Measurements from ENCODE around the gene GRHL1.

DNA sequence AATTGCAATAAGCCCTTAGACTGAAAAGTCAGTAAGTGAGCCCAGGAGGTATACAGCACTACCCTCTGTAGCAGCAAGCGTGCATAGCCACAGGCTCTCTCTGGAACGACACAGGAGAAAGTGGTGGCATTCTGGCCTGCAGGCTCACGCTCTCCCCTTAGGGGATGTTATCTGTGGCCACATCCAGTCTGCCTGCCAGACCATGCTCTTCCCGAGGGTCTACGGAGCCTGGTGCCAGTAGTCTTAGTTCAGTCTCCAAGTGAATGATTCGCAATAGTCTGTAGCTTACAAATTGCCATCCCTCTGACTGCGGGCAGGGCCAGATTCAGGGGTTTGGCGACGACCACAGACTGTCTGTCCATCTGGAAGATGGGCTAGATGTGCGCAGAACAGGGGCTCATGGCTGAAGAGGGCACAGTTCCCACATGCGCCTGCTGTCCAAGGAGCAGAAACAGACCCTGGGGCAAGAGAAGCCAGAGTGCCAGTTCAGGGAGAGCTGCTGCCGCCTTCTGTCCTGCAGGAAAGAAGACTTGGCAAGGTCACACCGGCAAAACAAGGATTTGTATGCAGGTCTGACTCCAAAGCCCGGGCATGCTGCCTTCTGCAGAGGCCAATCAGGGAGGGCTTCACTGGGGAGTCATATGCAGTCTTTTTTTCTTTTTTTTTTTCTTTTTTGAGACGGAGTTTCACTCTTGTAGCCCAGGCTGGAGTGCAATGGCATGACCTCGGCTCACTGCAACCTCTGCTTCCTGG, 88.3 kb downstream of the GRHL1 start:
- TF ChIP-seq, protein P1, sequence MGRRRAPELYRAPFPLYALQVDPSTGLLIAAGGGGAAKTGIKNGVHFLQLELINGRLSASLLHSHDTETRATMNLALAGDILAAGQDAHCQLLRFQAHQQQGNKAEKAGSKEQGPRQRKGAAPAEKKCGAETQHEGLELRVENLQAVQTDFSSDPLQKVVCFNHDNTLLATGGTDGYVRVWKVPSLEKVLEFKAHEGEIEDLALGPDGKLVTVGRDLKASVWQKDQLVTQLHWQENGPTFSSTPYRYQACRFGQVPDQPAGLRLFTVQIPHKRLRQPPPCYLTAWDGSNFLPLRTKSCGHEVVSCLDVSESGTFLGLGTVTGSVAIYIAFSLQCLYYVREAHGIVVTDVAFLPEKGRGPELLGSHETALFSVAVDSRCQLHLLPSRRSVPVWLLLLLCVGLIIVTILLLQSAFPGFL (CRISPR knock-in tag; IDR thresholded peaks at IDR 0.05; ENCODE audit: borderline replicate concordance), result no peak
- TF ChIP-seq CREB1 (CRISPR knock-in tag; IDR thresholded peaks at IDR 0.05) (no peak), ZNF263 (CRISPR knock-in tag; IDR thresholded peaks at IDR 0.05; ENCODE audit: low read depth) (no peak), TP53 (CRISPR knock-in tag; IDR thresholded peaks at IDR 0.05) (no peak), FOXJ3 (CRISPR knock-in tag; IDR thresholded peaks at IDR 0.05; ENCODE audit: borderline replicate concordance) (no peak), FOXP1 (CRISPR knock-in tag; IDR thresholded peaks at IDR 0.05; ENCODE audit: borderline replicate concordance) (no peak)
- TF ChIP-seq, protein P2, sequence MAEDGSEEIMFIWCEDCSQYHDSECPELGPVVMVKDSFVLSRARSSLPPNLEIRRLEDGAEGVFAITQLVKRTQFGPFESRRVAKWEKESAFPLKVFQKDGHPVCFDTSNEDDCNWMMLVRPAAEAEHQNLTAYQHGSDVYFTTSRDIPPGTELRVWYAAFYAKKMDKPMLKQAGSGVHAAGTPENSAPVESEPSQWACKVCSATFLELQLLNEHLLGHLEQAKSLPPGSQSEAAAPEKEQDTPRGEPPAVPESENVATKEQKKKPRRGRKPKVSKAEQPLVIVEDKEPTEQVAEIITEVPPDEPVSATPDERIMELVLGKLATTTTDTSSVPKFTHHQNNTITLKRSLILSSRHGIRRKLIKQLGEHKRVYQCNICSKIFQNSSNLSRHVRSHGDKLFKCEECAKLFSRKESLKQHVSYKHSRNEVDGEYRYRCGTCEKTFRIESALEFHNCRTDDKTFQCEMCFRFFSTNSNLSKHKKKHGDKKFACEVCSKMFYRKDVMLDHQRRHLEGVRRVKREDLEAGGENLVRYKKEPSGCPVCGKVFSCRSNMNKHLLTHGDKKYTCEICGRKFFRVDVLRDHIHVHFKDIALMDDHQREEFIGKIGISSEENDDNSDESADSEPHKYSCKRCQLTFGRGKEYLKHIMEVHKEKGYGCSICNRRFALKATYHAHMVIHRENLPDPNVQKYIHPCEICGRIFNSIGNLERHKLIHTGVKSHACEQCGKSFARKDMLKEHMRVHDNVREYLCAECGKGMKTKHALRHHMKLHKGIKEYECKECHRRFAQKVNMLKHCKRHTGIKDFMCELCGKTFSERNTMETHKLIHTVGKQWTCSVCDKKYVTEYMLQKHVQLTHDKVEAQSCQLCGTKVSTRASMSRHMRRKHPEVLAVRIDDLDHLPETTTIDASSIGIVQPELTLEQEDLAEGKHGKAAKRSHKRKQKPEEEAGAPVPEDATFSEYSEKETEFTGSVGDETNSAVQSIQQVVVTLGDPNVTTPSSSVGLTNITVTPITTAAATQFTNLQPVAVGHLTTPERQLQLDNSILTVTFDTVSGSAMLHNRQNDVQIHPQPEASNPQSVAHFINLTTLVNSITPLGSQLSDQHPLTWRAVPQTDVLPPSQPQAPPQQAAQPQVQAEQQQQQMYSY (CRISPR knock-in tag; IDR thresholded peaks at IDR 0.05), result no peak
- TF ChIP-seq, protein P3, sequence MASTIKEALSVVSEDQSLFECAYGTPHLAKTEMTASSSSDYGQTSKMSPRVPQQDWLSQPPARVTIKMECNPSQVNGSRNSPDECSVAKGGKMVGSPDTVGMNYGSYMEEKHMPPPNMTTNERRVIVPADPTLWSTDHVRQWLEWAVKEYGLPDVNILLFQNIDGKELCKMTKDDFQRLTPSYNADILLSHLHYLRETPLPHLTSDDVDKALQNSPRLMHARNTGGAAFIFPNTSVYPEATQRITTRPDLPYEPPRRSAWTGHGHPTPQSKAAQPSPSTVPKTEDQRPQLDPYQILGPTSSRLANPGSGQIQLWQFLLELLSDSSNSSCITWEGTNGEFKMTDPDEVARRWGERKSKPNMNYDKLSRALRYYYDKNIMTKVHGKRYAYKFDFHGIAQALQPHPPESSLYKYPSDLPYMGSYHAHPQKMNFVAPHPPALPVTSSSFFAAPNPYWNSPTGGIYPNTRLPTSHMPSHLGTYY (CRISPR knock-in tag; IDR thresholded peaks at IDR 0.05), result no peak
- TF ChIP-seq, protein P4, sequence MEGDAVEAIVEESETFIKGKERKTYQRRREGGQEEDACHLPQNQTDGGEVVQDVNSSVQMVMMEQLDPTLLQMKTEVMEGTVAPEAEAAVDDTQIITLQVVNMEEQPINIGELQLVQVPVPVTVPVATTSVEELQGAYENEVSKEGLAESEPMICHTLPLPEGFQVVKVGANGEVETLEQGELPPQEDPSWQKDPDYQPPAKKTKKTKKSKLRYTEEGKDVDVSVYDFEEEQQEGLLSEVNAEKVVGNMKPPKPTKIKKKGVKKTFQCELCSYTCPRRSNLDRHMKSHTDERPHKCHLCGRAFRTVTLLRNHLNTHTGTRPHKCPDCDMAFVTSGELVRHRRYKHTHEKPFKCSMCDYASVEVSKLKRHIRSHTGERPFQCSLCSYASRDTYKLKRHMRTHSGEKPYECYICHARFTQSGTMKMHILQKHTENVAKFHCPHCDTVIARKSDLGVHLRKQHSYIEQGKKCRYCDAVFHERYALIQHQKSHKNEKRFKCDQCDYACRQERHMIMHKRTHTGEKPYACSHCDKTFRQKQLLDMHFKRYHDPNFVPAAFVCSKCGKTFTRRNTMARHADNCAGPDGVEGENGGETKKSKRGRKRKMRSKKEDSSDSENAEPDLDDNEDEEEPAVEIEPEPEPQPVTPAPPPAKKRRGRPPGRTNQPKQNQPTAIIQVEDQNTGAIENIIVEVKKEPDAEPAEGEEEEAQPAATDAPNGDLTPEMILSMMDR (IDR thresholded peaks at IDR 0.05), result no peak
